HG02571 (cell line): ENCODE data around the gene ANXA11.
A peak's percentile ranks its signal among the peaks of the same experiment; 100 is the strongest.
"Not testable (repeated sequence)": the region's sequence is repeated elsewhere in the genome, so short reads cannot be mapped to it uniquely, and the experiment has no call there.

Experiments used
- ATAC-seq: cut with Tn5 transposase; IDR thresholded peaks from one replicate; pipeline ENCODE4 v1.9.1; 2021; ENCODE audit warnings: mild to moderate bottlenecking, moderate library complexity; ENCODE audit not compliant: unreplicated experiment

ANXA11 gene

DNA sequence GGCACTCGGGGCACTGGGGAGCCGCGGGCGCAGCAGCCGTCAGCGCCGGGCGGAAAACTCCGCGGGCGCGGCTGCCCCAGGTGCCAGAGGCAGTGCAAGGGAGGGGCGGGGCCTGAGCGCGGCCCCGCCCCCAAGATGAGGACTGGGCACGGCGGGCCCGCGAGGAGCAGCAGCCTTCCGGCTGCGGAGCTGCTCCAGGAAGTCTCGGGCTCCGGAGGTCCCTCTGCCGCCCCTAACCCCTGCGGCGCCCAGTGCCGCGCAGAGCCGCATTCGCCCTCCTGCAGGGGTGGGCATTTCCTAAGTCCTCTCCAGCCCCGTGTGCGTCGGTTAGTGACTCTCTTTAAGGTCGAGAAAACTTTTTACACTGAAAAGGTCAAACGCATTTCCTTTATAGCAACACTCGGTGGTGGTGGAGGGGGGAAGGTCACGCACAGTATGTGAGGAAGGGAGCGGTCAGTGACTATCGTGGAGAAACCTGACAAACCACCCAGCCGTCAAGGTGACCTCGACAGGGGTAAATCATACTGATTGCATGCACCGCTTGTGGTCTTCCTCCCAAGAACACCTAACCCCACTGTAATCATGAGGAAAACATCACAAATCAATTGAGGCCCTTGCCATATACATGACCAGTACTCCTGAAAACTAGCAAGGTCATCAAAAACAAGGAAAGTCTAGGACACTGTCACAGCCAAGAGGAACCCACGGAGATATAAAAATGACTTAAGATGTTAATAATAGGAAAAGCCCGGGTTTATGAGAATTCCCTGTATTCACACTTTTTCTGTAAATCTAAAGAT lies at the start of gene ANXA11:
ANXA11 (minus strand) TSS at position 61 of the 800 bp plus-strand sequence. CDS start 32,676 bp downstream, outside the sequence.
- peak; percentile 74 for ATAC-seq

- not testable (repeated sequence) for ATAC-seq
Measured at GRCh38 chr10:80254726-80255125, 49.4 kb upstream of the ANXA11 start.

DNA sequence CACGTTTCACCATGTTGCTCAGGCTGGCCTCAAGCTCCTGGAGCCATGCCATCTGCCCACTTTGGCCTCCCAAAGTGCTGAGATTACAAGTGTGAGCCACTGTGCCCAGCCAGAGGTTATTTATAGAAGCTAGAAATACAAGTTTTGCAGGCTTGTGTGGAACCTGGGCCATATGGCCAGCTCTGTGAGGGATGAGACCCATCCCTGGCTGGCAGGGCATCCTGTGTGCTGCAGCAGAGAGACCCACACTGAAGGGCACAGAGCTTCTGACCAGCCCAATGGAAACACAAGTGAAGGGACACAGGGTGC lies 48.6 kb upstream of the ANXA11 start:
- not testable (repeated sequence) for ATAC-seq

DNA sequence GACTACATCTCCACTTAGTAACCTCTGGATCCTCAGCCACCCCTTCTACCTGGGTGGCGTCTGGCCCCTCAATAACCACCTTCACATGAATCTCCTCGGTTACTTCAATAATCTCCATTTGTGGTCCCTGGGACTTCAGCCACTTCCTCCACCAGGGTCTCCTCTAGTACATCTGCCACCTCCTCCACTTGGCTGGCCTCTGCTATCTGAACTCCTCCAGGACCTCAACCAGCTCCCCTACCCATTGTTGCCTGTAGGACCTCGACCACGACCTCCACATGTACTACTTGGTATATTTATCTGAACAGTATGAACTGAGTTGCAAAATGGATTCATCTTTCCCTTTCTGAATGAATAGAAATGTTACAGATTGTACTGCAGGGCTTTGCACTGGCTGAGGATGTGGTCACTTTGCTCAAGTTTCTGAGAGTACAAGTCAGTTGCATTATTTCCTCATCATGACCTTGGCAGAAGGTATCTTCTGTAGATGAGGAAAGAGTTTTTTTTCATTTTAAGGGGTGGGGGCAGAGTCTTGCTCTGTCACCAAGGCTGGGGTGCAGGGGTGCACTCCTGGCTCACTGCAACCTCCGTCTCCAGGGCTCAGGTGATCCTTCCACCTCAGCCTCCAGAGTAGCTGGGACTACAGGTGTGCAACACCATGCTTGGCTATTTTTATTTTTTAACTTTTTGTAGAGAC lies 48.1 kb upstream of the ANXA11 start:
- ATAC-seq, result peak; percentile 47

DNA sequence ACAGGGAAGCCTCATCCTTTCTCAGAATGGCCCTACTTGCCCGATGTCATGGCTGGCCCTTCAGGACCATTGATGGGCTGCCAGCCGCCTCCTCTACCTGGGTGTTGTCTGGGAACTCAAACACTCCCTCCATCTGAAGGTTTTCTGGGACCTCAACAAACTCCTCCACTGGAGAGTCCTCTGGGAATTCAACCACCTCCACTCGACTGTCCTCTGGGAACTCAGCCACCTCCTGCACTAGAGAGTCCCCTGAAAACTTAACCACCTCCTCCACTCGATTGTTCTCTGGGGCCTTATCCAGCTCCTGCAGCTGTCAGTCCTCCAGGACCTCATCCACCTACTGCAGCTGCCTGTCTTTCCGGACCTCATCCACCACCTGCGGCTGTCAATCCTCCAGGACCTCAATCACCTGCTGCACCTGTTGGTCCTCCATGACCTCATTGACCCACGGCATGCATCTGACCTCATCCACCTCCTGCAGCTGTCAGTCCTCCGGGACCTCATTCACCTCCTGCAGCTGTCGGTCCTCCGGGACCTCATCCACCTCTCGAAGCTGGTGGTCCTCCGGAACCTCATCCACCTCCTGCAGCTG lies 47.1 kb upstream of the ANXA11 start:
- ATAC-seq, result no peak

DNA sequence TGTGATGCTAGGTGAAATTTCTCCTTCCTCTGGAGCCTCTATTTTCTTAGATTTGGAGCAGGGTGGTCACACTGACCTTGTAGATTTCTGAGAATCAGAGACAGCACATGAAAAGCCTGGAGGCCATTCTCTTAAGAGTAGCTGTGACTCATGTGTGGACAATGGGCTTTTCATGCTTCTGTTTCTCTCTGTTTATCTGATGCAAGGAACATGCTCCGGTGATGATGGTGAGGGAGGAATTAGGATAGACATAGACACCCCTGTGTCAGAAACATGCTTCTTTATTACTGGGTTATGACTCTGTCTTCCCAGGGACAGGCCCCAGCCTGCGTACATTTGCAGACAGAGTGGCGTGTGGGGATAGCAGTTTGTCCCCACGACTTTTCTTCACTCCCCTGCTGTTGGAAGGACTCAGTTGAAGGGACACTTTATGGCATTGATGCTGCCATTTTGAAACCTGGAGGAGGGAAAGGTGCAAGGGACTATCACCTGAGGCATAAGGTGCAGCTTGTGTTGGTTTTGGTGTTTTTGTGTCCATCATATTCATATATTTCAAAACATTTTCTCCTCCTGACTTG lies 46.5 kb upstream of the ANXA11 start:
- not testable (repeated sequence) for ATAC-seq

DNA sequence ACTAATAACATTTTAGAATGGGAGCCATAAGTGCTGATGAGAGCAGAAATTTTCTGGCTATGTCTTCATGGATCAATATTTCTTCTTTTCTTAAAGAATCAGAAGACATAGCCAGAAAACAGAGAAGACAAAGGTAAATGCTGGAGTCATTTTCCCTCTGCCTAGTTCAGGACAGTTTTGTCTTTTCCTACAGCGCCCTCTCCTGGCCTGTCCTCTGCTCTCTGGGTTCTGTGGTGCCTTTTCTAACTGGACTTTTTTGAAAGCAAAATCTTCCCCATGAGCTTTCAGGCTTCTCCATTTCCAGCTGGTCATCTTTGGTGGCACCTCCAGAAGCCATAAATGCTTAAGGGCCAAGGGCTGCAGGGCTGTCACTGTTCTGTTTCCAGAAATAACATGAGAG lies 45.1 kb upstream of the ANXA11 start:
- ATAC-seq, result not testable (repeated sequence)

GRCh38 chr10:80249906-80250305 lies 44.6 kb upstream of the ANXA11 start:
- ATAC-seq, result not testable (repeated sequence)

GRCh38 chr10:80247611-80248010 lies 42.3 kb upstream of the ANXA11 start:
- ATAC-seq, result not testable (repeated sequence)

DNA sequence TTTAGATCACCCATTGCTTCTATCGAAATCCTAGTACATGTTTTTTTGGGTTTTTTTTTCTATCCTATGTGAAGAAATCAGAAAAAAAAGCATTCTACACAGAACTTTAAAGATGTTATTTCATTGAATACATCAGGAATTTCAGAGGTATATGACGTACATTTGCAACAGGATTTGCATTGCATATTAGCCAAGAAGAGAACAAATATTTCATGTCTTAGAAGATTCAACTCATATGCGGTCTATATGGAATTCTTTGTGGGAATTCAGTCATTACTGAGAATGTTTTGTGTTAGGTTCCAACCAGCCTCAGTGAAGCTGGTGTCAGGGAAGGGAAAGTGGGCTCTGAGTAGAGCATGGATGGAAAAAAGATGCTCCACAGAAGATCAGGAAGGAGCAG lies 39.0 kb upstream of the ANXA11 start:
- ATAC-seq, result not testable (repeated sequence)

GRCh38 chr10:80242341-80242740 lies 37.0 kb upstream of the ANXA11 start:
- ATAC-seq, result not testable (repeated sequence)

DNA sequence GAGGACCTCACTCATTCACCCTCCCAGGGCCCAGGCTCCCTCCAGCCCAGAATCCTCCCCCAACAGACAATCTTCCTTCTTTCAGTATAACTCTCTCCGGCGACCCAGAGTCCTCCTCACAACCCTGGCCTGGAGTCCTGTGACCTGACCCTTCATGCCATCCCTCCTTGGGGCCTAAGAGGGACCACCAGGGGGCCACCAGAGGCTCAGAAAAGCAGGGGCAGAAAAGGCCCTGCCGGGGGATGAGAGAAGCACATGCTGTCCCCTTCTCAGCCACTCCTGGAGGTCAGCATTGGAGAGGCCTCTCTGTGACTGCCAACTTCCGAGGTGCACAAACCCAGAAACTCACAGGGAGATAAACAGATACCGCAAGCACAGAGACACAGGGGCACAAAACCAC lies 31.1 kb upstream of the ANXA11 start:
- ATAC-seq, result not testable (repeated sequence)

DNA sequence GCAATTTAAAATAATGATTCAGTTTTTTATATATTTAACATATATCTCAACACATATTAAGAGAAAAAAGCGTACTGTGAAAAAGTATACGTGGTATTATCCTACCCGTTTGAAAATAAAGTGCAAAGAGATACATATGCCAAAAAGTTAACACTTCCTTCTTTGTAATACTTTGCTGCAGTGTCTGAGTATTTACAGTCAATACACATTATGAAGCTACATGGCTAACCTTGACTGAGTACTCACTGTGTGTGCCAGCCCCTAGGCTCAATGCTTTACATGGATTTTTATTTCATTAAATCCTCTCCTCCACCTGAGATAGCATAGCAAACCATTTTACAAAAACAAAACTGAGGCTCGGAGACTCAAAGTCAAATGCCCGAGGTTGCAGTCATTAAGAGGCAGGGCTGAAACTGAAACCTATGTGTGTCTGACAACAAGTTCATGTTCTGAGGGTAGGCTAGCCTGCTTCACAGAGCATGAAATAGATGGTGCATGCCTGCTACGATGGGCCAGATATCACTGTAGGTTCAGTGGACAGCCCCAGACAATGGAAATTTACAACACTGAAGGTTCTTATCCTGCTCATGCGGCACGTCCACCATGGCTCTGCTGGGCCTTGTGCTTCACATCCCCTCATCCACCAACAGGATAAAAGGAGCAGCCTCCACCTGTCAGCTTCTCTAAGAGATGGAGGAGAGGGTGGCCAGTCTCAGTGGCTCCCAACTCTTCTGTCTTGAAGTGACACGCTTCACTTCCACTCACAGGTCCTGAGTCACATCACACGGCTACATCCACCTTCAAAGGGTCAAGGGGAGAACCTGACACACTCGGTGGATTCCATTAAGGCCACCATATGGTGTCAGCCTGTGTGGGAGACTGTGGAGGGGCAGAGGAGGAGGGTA lies 29.2 kb upstream of the ANXA11 start:
- ATAC-seq, result peak; percentile 100

- not testable (repeated sequence) for ATAC-seq
Measured at GRCh38 chr10:80233871-80234270, 28.5 kb upstream of the ANXA11 start.

DNA sequence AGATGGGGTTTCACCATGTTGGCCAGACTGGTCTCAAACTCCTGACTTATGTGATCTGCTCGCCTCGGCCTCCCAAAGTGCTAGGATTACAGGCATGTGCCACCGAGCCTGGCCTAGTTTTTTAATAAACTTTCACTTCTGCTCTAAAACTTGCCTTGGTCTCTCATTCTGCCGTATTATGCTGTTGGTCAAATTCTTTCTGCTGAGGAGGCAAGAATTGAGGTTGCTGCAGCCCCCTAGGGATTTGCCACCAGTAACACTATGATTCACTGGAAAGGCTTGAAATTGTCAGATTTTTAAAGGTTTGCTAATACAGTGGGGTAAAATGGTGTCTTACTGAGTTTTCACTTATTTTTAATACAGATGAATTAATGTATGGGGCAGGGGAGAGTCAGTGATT lies 21.4 kb upstream of the ANXA11 start:
- ATAC-seq, result not testable (repeated sequence)

DNA sequence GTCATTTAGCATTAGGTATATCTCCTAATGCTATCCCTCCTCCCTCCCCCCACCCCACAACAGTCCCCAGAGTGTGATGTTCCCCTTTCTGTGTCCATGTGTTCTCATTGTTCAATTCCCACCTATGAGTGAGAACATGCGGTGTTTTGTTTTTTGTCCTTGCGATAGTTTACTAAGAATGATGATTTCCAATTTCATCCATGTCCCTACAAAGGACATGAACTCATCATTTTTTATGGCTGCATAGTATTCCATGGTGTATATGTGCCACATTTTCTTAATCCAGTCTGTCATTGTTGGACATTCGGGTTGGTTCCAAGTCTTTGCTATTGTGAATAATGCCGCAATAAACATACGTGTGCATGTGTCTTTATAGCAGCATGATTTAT lies 17.7 kb upstream of the ANXA11 start:
- not testable (repeated sequence) for ATAC-seq

- peak; percentile 76 for ATAC-seq
Measured at GRCh38 chr10:80218878-80219277, 13.5 kb upstream of the ANXA11 start.

GRCh38 chr10:80214368-80214982 lies 9.1 kb upstream of the ANXA11 start:
- ATAC-seq, result not testable (repeated sequence)

- not testable (repeated sequence) for ATAC-seq
Measured at GRCh38 chr10:80212535-80213115, 7.3 kb upstream of the ANXA11 start.

DNA sequence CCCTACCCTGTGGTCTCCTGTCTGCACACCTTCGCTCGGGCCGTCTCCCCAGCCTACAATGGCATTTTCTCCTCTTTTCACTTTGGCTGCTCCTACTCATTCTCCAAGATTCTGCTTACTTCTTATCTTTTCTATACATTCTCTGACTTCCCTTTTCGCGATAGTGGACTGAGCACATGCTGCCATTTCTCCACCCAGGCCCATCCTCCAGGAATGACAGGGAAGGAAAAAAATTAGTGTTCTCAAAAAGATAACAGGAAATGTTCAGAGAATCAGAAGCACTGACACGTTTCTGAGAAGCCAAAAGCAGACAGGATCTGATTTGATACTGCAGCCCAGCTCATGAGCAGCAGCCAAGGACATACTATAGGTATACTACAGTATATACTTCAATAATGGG lies 6.4 kb upstream of the ANXA11 start:
- ATAC-seq, result no peak
